NCI-H345 treated with DMSO at 0.1 percent for 48 hours (cell line): ENCODE data around the gene TUBB.
"Not testable (repeated sequence)": the region's sequence is repeated elsewhere in the genome, so short reads cannot be mapped to it uniquely, and the experiment has no call there.

Experiments used
- DNase-seq: peaks from one replicate; lab custom pipeline; 2025; ENCODE audit not compliant: unreplicated experiment; lab: John Stamatoyannopoulos, UW

TUBB gene

GRCh38 chr6:30717845-30718720, 2.1 kb upstream of the TUBB start:
- DNase-seq: not testable (repeated sequence)

- DNase-seq: no peak
These were observed 796 bp upstream of the TUBB start for GRCh38 chr6:30719356-30719755.

GRCh38 chr6:30720738-30721197, 616 bp downstream of the TUBB start:
- peak; percentile 40 for DNase-seq

GRCh38 chr6:30721198-30722024, 1.3 kb downstream of the TUBB start:
- peak; percentile 89 for DNase-seq

GRCh38 chr6:30722025-30722279, 1.8 kb downstream of the TUBB start:
- DNase-seq: not testable (repeated sequence)

- peak; percentile 45 for DNase-seq
These were observed 2.3 kb downstream of the TUBB start for GRCh38 chr6:30722280-30723112.

GRCh38 chr6:30723159-30723842, 3.1 kb downstream of the TUBB start:
- not testable (repeated sequence) for DNase-seq

- not testable (repeated sequence) for DNase-seq
These were observed 3.9 kb downstream of the TUBB start for GRCh38 chr6:30723843-30724741.

GRCh38 chr6:30724906-30725667, 4.9 kb downstream of the TUBB start:
- DNase-seq: no peak

- DNase-seq: no peak
These were observed 5.8 kb downstream of the TUBB start for GRCh38 chr6:30725713-30726505.

- no peak for DNase-seq
These were observed 6.6 kb downstream of the TUBB start for GRCh38 chr6:30726506-30727413.

GRCh38 chr6:30727920-30728553, 7.9 kb downstream of the TUBB start:
- DNase-seq: no peak

- DNase-seq: peak; percentile 43
These were observed 10.7 kb downstream of the TUBB start for GRCh38 chr6:30730601-30731435.

- DNase-seq: no peak
These were observed 12.2 kb downstream of the TUBB start for GRCh38 chr6:30732237-30732943.

GRCh38 chr6:30735668-30736314, 15.6 kb downstream of the TUBB start:
- DNase-seq: no peak
